HG03439 (cell line): ENCODE data around the gene MARVELD2.

ENCODE experiments used
- ATAC-seq: cut with Tn5 transposase; IDR thresholded peaks from one replicate; pipeline ENCODE4 v1.9.1; 2021; ENCODE audit warnings: mild to moderate bottlenecking, moderate library complexity; ENCODE audit not compliant: unreplicated experiment

Gene MARVELD2

GRCh38 chr5:69492391-69492922 lies 77.5 kb downstream of the MARVELD2 start, which contains the start of gene OCLN:
TSS of gene OCLN (plus strand) at chr5:69492790. CDS start at chr5:69504245, 11,455 bp downstream.
- peak; percentile 54 for ATAC-seq

- ATAC-seq: peak; percentile 45
These were observed 78.0 kb downstream of the MARVELD2 start for GRCh38 chr5:69492923-69493395.

GRCh38 chr5:69493396-69494133 lies 78.6 kb downstream of the MARVELD2 start:
- no peak for ATAC-seq
